HUES48 (cell line): ENCODE results near the gene PREX1.

Source experiments
- H3K27ac ChIP-seq: one replicate; pipeline ENCODE4 v1.7.0; 2013; ENCODE audit warnings: low read depth, low read length, inconsistent platforms
- H3K27me3 ChIP-seq: 2 replicates; pipeline ENCODE4 v1.6.1; 2013; ENCODE audit warnings: mild to moderate bottlenecking, low read length; ENCODE audit not compliant: control insufficient read depth, insufficient read depth
- H3K36me3 ChIP-seq: 2 replicates; pipeline ENCODE4 v1.6.1; 2013; ENCODE audit warnings: low read length; ENCODE audit not compliant: control insufficient read depth, insufficient read depth
- H3K4me1 ChIP-seq: 2 replicates; pipeline ENCODE4 v1.6.1; 2013; ENCODE audit warnings: mild to moderate bottlenecking, low read length; ENCODE audit not compliant: control insufficient read depth, insufficient read depth
- H3K4me3 ChIP-seq: 2 replicates; pipeline ENCODE4 v1.5.1; 2013; ENCODE audit warnings: mild to moderate bottlenecking, low read depth, low read length
- H3K9ac ChIP-seq: 2 replicates; pipeline ENCODE4 v1.6.1; 2013; ENCODE audit warnings: mild to moderate bottlenecking, low read depth, low read length, moderate library complexity
- H3K9me3 ChIP-seq: 2 replicates; pipeline ENCODE4 v1.6.1; 2013; ENCODE audit warnings: low read length; ENCODE audit not compliant: control insufficient read depth, insufficient read depth

Gene PREX1

GRCh38 chr20:48790473-48791003, 37.3 kb downstream of the PREX1 start:
- Histone ChIP-seq H3K4me1 (peaks cover 13% of the 10 kb centered on the region; the same call in 1 of the 2 replicates), H3K27me3 (no peaks in the 10 kb centered on the region), H3K36me3 (no peaks in the 10 kb centered on the region), H3K9me3 (no peaks in the 10 kb centered on the region), H3K27ac (no peak overlapping the region), H3K4me3 (no peak overlapping the region), H3K9ac (no peak overlapping the region)

GRCh38 chr20:48789781-48790472, 37.9 kb downstream of the PREX1 start:
- no peaks in the 10 kb centered on the region for H3K36me3 ChIP-seq
- peaks cover 13% of the 10 kb centered on the region; the same call in 1 of the 2 replicates for H3K4me1 ChIP-seq
- H3K4me3 ChIP-seq: no peak overlapping the region
- H3K9ac ChIP-seq: no peak overlapping the region
- no peaks in the 10 kb centered on the region for H3K9me3 ChIP-seq
- no peak overlapping the region for H3K27ac ChIP-seq
- H3K27me3 ChIP-seq: no peaks in the 10 kb centered on the region

GRCh38 chr20:48789185-48789668, 38.6 kb downstream of the PREX1 start:
- Histone ChIP-seq H3K4me3 (no peak overlapping the region), H3K36me3 (no peaks in the 10 kb centered on the region), H3K27ac (no peak overlapping the region), H3K9ac (no peak overlapping the region), H3K4me1 (peaks cover 8% of the 10 kb centered on the region; the same call in 1 of the 2 replicates), H3K27me3 (no peaks in the 10 kb centered on the region), H3K9me3 (no peaks in the 10 kb centered on the region)

- Histone ChIP-seq H3K9me3 (no peaks in the 10 kb centered on the region), H3K27ac (no peak overlapping the region), H3K4me1 (0 out of 2 replicates have a peak, but pooled peaks cover 4% of the 10 kb centered on the region), H3K4me3 (no peak overlapping the region), H3K36me3 (no peaks in the 10 kb centered on the region), H3K27me3 (no peaks in the 10 kb centered on the region), H3K9ac (no peak overlapping the region)
Observed at GRCh38 chr20:48788486-48789072, 39.2 kb downstream of the PREX1 start.

- Histone ChIP-seq H3K27me3 (no peaks in the 10 kb centered on the region), H3K4me1 (0 out of 2 replicates have a peak, but pooled peaks cover 4% of the 10 kb centered on the region), H3K9ac (no peak overlapping the region), H3K9me3 (no peaks in the 10 kb centered on the region), H3K36me3 (no peaks in the 10 kb centered on the region), H3K4me3 (no peak overlapping the region), H3K27ac (no peak overlapping the region)
Observed at GRCh38 chr20:48787861-48788375, 39.9 kb downstream of the PREX1 start.

- Histone ChIP-seq H3K4me3 (no peak overlapping the region), H3K36me3 (no peaks in the 10 kb centered on the region), H3K9ac (no peak overlapping the region), H3K27ac (no peak overlapping the region), H3K4me1 (0 out of 2 replicates have a peak, but pooled peaks cover 4% of the 10 kb centered on the region), H3K9me3 (no peaks in the 10 kb centered on the region), H3K27me3 (no peaks in the 10 kb centered on the region)
Observed at GRCh38 chr20:48786951-48787705, 40.7 kb downstream of the PREX1 start.

DNA sequence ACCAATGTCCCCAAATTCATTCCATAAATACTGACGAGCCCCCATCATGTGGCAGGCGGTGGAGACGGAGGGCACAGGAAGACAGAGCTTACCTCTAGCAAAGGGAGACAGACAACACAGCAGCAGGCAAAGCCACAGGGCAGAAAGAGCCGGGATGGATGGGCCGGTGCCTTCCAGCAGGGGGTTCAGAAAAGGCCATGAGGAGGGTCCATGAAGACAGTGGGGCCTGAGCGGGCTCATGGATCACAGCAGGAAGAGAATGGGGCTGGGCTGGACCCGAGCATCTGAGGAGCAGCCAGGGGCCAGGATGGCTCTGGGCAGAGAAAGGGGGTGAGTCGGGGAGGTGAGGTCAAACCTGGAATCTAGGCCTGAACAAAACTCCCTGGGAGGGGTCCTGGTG, 42.0 kb downstream of the PREX1 start:
- Histone ChIP-seq H3K9ac (no peak overlapping the region), H3K27ac (no peak overlapping the region), H3K4me3 (no peak overlapping the region), H3K27me3 (no peaks in the 10 kb centered on the region), H3K9me3 (no peaks in the 10 kb centered on the region), H3K36me3 (no peaks in the 10 kb centered on the region), H3K4me1 (0 out of 2 replicates have a peak, but pooled peaks cover 4% of the 10 kb centered on the region)

GRCh38 chr20:48785256-48785655, 42.5 kb downstream of the PREX1 start:
- H3K4me1 ChIP-seq: 0 out of 2 replicates have a peak, but pooled peaks cover 4% of the 10 kb centered on the region
- no peak overlapping the region for H3K4me3 ChIP-seq
- H3K27me3 ChIP-seq: no peaks in the 10 kb centered on the region
- H3K9ac ChIP-seq: no peak overlapping the region
- H3K36me3 ChIP-seq: no peaks in the 10 kb centered on the region
- H3K9me3 ChIP-seq: no peaks in the 10 kb centered on the region
- no peak overlapping the region for H3K27ac ChIP-seq

DNA sequence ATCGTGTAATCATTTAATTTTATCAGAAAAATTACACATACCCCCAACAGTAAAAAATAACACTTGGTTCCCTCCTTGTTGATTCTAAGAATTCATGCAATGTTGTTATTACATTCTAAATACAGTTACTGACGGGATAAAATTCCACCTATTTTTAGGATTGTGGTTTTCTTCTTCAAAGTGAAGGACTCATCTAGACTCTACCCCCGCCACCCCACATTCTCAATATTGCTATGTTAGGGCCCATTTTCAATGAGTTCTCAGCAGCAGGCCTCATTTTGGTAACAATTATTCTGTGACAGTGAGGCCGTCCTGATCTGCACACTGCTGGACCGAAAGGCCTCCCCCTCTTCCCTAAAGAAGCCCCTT, 43.5 kb downstream of the PREX1 start:
- Histone ChIP-seq H3K27ac (no peak overlapping the region), H3K9ac (no peak overlapping the region), H3K27me3 (no peaks in the 10 kb centered on the region), H3K36me3 (no peaks in the 10 kb centered on the region), H3K9me3 (peaks cover 5% of the 10 kb centered on the region; the same call in 1 of the 2 replicates), H3K4me3 (no peak overlapping the region), H3K4me1 (0 out of 2 replicates have a peak, but pooled peaks cover 4% of the 10 kb centered on the region)

DNA sequence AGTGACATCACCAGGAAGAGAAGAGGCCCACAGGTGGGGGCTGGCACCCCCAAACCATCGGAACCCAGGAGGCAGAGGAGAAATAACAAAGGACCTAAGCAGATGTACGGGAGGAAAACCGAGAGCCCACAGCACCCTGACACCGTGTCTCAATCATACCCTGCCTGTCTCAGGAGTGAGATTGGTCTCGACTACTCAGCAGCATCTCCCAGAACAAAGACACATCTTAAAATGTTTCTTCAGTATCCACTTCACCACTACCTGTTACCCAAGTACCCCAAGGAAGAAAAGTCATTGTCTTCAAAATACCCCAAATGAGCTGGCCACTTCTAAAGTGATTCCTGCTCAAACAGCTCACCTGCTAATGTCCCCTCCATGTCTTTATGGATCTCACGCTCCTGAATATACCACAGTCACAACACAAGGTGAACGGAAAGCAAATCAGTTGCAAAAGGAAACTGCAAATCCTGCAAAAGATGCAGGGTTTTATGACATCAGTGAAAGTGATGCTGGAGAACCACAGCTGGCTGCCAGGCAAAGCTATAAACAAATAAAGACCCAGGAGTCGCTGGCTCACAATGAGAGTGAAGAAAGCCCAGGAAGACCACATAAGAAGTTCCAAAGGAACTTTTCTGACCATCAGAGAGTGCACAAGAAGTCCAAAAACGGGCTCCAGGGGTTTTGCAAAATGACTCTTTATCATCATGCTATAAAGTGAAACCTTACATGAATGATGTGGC, 44.1 kb downstream of the PREX1 start:
- Histone ChIP-seq H3K36me3 (no peaks in the 10 kb centered on the region), H3K27ac (no peak overlapping the region), H3K27me3 (no peaks in the 10 kb centered on the region), H3K4me1 (0 out of 2 replicates have a peak, but pooled peaks cover 4% of the 10 kb centered on the region), H3K9ac (no peak overlapping the region), H3K9me3 (peaks cover 5% of the 10 kb centered on the region; the same call in 1 of the 2 replicates), H3K4me3 (no peak overlapping the region)
